ENCODE measurements around the gene KLF1. TPM values are rescaled to one million over a fixed set of nuclear protein-coding genes. Genes with fewer than 3 reads are reported as not detected.
A peak's percentile ranks its signal among the peaks of the same experiment; 100 is the strongest.

The KLF1 gene
- total and polyA plus RNA-seq, 2 of the 13 experiments (the other 11 are each of a cell fraction or from before 2014, with no cell fraction given), result not detected

DNA sequence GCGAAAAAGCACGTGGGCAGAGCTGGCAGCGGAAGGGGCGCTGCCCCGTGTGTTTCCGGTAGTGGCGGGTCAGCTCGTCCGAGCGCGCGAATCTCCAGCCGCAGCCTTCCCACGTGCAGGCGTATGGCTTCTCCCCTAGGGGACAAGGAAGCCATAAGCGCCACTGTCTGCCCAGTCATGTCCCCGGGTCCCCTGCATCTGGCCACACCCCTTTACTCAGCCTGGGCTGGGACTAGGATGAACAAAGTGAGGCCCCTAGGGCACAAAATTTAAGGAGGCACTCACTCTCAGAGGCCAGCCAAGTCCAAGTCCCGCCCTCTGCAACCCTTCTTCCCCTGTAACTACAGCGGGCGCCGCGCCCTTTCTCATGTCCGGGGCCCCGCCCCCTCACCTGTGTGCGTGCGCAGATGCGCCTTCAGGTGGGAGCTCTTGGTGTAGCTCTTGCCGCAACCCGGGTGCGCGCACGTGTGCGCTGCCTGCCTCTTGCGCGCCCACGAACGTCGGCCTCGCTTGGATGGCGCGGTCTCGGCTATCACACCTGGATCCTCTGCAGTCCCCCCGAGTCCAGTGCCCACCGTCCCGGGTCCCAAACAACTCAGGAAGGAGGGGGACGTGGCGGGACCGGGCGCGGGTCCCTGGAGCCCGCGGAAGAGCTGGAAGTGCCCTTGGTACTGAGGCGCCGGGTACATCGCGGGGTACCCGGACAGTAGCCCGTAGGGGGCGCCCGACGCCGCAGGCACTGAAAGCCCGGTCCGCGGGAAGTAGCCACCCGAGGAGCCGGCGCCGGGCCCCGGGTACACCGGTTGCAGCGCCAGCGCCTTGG, 1.9 kb downstream of the KLF1 start (continued):
- TF ChIP-seq ATRX (CRISPR knock-in tag; IDR thresholded peaks at IDR 0.05; ENCODE audit: borderline replicate concordance), result no peak
- TF ChIP-seq, protein P1, sequence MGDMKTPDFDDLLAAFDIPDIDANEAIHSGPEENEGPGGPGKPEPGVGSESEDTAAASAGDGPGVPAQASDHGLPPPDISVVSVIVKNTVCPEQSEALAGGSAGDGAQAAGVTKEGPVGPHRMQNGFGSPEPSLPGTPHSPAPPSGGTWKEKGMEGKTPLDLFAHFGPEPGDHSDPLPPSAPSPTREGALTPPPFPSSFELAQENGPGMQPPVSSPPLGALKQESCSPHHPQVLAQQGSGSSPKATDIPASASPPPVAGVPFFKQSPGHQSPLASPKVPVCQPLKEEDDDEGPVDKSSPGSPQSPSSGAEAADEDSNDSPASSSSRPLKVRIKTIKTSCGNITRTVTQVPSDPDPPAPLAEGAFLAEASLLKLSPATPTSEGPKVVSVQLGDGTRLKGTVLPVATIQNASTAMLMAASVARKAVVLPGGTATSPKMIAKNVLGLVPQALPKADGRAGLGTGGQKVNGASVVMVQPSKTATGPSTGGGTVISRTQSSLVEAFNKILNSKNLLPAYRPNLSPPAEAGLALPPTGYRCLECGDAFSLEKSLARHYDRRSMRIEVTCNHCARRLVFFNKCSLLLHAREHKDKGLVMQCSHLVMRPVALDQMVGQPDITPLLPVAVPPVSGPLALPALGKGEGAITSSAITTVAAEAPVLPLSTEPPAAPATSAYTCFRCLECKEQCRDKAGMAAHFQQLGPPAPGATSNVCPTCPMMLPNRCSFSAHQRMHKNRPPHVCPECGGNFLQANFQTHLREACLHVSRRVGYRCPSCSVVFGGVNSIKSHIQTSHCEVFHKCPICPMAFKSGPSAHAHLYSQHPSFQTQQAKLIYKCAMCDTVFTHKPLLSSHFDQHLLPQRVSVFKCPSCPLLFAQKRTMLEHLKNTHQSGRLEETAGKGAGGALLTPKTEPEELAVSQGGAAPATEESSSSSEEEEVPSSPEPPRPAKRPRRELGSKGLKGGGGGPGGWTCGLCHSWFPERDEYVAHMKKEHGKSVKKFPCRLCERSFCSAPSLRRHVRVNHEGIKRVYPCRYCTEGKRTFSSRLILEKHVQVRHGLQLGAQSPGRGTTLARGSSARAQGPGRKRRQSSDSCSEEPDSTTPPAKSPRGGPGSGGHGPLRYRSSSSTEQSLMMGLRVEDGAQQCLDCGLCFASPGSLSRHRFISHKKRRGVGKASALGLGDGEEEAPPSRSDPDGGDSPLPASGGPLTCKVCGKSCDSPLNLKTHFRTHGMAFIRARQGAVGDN (CRISPR knock-in tag; IDR thresholded peaks at IDR 0.05), result peak; percentile 87
- 0 out of 2 replicates have a peak, but pooled peaks have one; percentile 23 for TF ChIP-seq BRF2 (CRISPR knock-in tag; IDR thresholded peaks at IDR 0.05)
- 0 out of 2 replicates have a peak, but pooled peaks have one; percentile 19 for TF ChIP-seq PHF20 (CRISPR knock-in tag; IDR thresholded peaks at IDR 0.05)
- no peak for TF ChIP-seq GATAD2A (CRISPR knock-in tag; IDR thresholded peaks at IDR 0.05)
- TF ChIP-seq FOXO1 (CRISPR knock-in tag; IDR thresholded peaks at IDR 0.05), result no peak
- TF ChIP-seq, protein P2, sequence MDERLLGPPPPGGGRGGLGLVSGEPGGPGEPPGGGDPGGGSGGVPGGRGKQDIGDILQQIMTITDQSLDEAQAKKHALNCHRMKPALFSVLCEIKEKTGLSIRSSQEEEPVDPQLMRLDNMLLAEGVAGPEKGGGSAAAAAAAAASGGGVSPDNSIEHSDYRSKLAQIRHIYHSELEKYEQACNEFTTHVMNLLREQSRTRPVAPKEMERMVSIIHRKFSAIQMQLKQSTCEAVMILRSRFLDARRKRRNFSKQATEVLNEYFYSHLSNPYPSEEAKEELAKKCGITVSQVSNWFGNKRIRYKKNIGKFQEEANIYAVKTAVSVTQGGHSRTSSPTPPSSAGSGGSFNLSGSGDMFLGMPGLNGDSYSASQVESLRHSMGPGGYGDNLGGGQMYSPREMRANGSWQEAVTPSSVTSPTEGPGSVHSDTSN (CRISPR knock-in tag; IDR thresholded peaks at IDR 0.05), result no peak
- no peak for TF ChIP-seq HIVEP1 (CRISPR knock-in tag; IDR thresholded peaks at IDR 0.05)
- TF ChIP-seq ZNF263 (CRISPR knock-in tag; IDR thresholded peaks at IDR 0.05), result no peak
- TF ChIP-seq ZNF451 (CRISPR knock-in tag; IDR thresholded peaks at IDR 0.05), result no peak
- TF ChIP-seq ZBTB42 (CRISPR knock-in tag; IDR thresholded peaks at IDR 0.05), result no peak
- TF ChIP-seq REL (CRISPR knock-in tag; conservative IDR thresholded peaks at IDR 0.05), result no peak
- no peak for TF ChIP-seq TBL1XR1 (IDR thresholded peaks at IDR 0.05; ENCODE audit: borderline replicate concordance, low read length, partially characterized antibody)
- TF ChIP-seq ZNF776 (CRISPR knock-in tag; IDR thresholded peaks at IDR 0.05), result no peak
- TF ChIP-seq MTA3 (CRISPR knock-in tag; IDR thresholded peaks at IDR 0.05), result no peak
- TF ChIP-seq, protein P3, sequence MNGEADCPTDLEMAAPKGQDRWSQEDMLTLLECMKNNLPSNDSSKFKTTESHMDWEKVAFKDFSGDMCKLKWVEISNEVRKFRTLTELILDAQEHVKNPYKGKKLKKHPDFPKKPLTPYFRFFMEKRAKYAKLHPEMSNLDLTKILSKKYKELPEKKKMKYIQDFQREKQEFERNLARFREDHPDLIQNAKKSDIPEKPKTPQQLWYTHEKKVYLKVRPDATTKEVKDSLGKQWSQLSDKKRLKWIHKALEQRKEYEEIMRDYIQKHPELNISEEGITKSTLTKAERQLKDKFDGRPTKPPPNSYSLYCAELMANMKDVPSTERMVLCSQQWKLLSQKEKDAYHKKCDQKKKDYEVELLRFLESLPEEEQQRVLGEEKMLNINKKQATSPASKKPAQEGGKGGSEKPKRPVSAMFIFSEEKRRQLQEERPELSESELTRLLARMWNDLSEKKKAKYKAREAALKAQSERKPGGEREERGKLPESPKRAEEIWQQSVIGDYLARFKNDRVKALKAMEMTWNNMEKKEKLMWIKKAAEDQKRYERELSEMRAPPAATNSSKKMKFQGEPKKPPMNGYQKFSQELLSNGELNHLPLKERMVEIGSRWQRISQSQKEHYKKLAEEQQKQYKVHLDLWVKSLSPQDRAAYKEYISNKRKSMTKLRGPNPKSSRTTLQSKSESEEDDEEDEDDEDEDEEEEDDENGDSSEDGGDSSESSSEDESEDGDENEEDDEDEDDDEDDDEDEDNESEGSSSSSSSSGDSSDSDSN (CRISPR knock-in tag; IDR thresholded peaks at IDR 0.05), result peak; percentile 92
- TF ChIP-seq MTF2 (CRISPR knock-in tag; IDR thresholded peaks at IDR 0.05; ENCODE audit: borderline replicate concordance), result no peak
- no peak for TF ChIP-seq ZNF264 (CRISPR knock-in tag; IDR thresholded peaks at IDR 0.05)
- TF ChIP-seq ZNF30 (CRISPR knock-in tag; IDR thresholded peaks at IDR 0.05), result no peak
- no peak for TF ChIP-seq ZNF782 (CRISPR knock-in tag; IDR thresholded peaks at IDR 0.05; ENCODE audit: borderline replicate concordance)
- no peak for TF ChIP-seq DNMT3B (CRISPR knock-in tag; conservative IDR thresholded peaks at IDR 0.05)
- TF ChIP-seq HNRNPH1 (optimal IDR thresholded peaks at IDR 0.05; ENCODE audit: low read depth, low read length), result no peak
- TF ChIP-seq PHF8 (CRISPR knock-in tag; IDR thresholded peaks at IDR 0.05), result peak; percentile 40; the same call in 1 of the 2 replicates
